HG02798 (cell line): ENCODE measurements around the gene CLEC18A.
"Not testable (repeated sequence)": the region's sequence is repeated elsewhere in the genome, so short reads cannot be mapped to it uniquely, and the experiment has no call there.

Experiments
- ATAC-seq: cut with Tn5 transposase; IDR thresholded peaks from one replicate; pipeline ENCODE4 v1.9.1; 2021; ENCODE audit warnings: mild to moderate bottlenecking; ENCODE audit not compliant: unreplicated experiment, poor library complexity

Gene CLEC18A

DNA sequence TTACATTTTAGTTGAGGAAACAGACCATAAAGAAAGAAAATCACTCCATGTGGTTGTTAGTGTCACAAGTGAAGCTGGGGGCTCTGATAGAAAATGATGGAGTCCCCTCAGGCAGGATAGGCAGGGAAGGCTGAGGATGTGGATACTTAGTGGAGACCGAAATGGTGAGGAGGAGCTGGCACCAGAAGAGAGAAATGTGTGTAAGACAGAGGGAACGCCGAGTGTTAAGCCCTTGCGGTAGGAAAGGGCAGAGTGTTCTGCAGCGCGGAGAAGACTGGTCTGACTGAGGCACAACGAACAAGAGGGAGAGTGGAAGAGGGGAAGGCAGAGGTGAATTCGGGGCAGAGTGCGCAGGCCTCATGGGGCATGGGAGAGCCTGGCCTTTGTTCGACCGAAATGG is 61.2 kb downstream of the CLEC18A start:
- ATAC-seq = not testable (repeated sequence)

GRCh38 chr16:70012951-70013350 is 61.8 kb downstream of the CLEC18A start:
- ATAC-seq = not testable (repeated sequence)
